NCI-H187 (cell line): ENCODE results near the gene SUOX.
A peak's percentile ranks its signal among the peaks of the same experiment; 100 is the strongest.
"Not testable (repeated sequence)": the region's sequence is repeated elsewhere in the genome, so short reads cannot be mapped to it uniquely, and the experiment has no call there.

Experiments used
- DNase-seq, 2 experiments: peaks; one replicate each; lab custom pipeline; 2025; lab: John Stamatoyannopoulos, UW

SUOX gene

GRCh38 chr12:56020423-56021184 is 23.5 kb downstream of the SUOX start, which contains the start of gene IKZF4:
Gene IKZF4, plus strand, starts transcription at chr12:56021043. Its CDS starts 451 bp downstream, at chr12:56021494.
- no peak for DNase-seq

- no peak for DNase-seq
Measured at GRCh38 chr12:56021889-56022497, 24.9 kb downstream of the SUOX start.

GRCh38 chr12:56028511-56029165 is 31.6 kb downstream of the SUOX start:
- no peak for DNase-seq

GRCh38 chr12:56029166-56029519 is 32.1 kb downstream of the SUOX start:
- DNase-seq, result no peak

GRCh38 chr12:56029666-56030293 is 32.7 kb downstream of the SUOX start:
- DNase-seq, result no peak

- DNase-seq, result no peak
Measured at GRCh38 chr12:56031987-56032386, 34.9 kb downstream of the SUOX start.

GRCh38 chr12:56034586-56035332 is 37.7 kb downstream of the SUOX start:
- no peak for DNase-seq

GRCh38 chr12:56037161-56037560 is 40.1 kb downstream of the SUOX start:
- DNase-seq, result no peak

- no peak for DNase-seq
Measured at GRCh38 chr12:56038022-56038655, 41.1 kb downstream of the SUOX start.

- DNase-seq, result no peak
Measured at GRCh38 chr12:56040151-56040550, 43.1 kb downstream of the SUOX start.

GRCh38 chr12:56040963-56041551 is 44.0 kb downstream of the SUOX start:
- DNase-seq, result no peak

- peak; percentile 96 to 98 for DNase-seq
Measured at GRCh38 chr12:56041552-56042429, 44.7 kb downstream of the SUOX start, which contains the start of gene RPS26. Gene RPS26, plus strand, starts transcription at chr12:56041918. Its CDS starts 249 bp downstream, at chr12:56042167.

GRCh38 chr12:56042430-56042813 is 45.3 kb downstream of the SUOX start:
- not testable (repeated sequence) for DNase-seq

- no peak for DNase-seq
Measured at GRCh38 chr12:56042843-56043242, 45.8 kb downstream of the SUOX start.

GRCh38 chr12:56046027-56046780 is 49.1 kb downstream of the SUOX start:
- no peak for DNase-seq

- no peak for DNase-seq
Measured at GRCh38 chr12:56053407-56053893, 56.4 kb downstream of the SUOX start.
